GM19238 (cell line): ENCODE measurements around the gene NUDT12.

ENCODE experiments used
- DNase-seq: peaks from one replicate; pipeline ENCODE4 v3.0.0; 2011; ENCODE audit warnings: low spot score; ENCODE audit not compliant: insufficient read length

Gene NUDT12

DNA sequence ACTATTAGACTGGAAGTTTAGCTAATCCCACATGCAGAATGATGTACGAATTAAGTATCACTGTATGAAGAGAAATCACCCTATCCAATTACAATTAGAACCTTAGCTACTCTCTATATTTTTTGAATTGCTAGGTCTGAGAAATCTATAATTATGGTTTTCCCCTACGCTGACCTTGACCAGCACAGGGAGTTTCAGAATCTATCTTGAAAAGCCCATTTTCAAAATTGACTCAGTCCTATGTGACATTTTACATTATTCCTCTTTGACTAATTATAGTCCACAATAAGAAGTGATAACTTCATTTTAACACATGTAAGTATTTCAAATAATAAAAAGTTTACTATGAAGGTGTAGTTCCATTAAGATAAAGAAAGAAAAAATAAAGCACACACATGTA is 21.5 kb downstream of the NUDT12 start:
- DNase-seq: no peak

DNA sequence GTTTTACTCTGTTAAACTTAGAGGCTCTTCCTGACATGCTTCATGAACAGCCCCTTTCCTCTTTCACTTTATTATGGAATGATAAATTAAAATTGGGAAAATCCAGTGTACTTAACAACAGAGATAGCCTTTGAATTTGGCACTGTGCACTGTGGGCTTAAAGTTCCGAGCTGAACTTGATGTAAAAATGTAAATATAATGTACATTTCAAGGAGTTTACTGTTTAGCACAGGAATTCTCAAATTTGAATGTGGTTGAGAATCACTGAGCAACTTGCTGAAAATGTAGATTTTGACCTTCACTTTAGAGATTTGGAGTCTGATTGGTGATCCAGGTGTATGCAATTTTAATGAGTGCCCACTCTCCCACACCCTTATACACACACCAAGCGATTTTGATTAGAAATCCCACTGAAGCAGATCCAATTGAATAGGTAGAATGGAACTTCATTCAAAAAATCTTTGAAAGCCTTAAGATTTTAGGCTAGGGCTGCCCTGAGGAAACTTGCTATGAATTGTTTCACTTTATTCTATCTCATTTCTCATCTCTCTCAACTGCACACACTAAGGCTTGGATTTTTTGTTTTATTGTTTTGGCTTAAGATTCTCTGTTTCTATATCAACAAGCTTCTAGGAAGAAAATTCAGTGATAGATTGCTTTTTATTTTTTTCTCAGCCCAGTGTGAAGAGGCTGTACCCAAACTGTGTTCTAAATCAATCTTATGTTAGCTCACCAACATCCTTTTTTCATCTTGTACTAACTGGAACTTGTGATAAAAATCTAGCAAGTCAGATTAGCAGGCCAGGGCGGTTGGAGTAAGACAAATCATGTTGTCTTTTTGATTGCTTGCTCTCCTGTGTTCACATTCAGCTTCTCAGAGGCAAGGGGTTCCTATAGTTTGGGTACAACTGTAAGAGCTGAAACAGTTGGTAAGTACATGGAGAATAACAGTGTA is 22.9 kb downstream of the NUDT12 start:
- DNase-seq: no peak

DNA sequence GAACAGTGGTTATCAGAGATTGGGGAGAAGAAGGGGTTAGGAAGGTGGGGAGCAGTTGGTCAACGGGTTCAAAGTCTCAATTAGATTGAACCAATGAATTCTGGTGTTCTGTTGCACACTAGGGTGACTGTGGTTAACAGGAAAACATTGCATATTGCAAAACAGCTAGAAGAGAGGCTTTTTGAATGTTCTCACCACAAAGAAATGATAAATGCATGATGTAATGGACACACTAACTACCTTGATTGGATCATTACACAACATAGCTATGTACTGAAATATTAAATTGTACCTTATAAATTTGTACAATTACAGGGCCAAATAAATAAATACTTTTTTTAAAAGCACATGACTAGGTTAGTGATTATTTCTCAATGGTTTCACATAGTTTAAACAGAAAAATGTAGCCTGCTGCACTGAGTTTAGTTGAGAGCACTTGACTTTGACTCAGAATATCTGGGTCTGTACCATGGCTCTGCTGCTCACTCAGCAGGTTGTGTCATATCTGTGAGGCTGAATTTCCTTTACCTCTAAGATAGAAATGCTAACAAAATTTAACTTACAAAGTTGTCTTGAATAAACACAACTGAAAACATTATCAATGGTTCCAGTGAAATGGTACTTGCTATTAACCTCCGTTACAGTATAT is 30.4 kb downstream of the NUDT12 start:
- no peak for DNase-seq

DNA sequence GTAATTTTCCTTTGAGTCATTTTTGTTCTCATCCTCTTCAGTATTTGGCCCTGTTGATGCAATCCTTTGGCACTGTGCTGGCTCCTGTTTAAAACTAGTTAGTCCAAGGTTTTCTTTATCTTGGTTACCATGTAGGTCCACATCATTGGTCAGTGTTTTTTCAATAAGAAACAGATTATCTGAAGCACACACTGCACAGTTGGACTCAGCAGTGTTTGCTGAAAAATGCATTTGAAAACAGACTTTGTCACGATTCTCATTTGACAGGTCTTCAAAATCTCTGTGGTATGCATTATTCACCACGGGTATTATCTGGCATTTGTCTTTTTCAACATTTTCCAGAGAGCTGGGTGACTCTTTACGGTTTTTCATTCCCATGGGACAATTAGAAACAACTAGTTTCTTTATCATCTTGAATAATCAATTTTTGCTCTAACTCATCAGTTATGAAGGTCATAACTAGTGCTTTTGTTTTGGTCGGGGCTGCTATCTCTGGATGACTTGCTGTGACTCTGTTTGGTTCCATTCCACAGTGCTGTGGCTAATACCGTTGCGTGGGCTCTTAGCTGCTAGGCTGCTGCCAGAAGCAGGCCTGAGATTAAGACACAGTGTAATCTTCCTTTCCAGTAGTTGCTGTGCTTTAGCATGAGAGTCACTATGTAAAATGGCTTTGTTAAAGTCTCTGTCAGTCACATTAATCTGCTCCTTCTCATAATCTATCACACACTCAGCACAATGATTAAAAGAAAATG is 36.2 kb downstream of the NUDT12 start:
- DNase-seq: no peak

DNA sequence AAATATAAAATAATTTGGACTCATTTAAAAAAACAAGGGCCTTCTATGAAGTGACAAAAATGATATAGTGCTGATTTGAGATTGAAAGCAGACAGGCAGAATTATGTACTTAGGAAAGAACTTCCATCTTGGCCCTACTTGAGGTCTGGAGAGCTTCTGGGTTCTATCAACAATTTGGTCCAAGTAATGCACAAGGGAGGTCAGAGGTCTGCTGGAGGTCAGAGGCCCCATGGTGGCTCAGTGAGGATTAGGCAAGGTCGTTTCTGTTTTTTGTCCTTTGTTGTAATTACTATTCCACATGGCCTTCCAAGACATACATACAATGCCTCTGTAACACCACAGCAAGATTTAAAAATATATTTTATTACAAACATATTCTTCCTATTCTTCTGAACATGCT is 37.2 kb downstream of the NUDT12 start:
- DNase-seq: no peak

DNA sequence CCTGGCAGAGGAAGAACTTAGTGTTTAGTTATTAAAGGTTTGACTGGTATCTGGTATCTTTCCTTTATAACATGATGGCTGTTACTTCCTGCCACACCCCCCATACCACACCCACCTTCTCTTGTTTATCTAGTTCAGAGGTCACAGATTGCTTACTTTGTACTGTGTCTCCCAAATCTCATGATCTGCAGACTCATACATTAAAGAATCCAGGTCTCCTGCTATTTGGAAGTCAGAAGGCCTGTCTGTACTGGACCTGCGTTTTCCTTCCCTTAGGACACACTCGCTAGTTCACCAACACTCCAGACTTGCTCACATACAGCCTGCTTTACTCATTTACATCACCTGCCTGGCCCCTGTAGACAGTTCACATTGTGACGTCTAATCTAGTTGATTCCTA is 39.3 kb downstream of the NUDT12 start:
- no peak for DNase-seq

DNA sequence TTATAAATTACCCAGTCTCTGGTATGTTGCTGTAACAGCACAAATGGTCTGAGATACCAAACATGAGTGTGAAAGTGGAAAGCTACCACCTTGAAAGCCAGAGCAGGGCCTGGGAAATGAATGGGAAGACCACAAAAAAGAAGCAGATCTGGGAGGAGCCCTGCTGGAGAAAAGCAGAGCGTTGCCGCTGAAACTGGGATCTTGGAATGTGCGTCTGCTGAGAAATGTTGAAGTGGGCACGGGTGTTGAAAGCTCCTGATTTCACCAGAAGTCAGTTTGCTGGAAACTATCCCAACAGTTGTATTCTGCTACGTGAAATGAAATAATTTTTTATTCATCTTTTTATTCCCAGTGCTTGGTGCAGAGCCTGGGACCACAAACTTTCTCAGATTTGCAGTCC is 40.0 kb downstream of the NUDT12 start:
- no peak for DNase-seq

DNA sequence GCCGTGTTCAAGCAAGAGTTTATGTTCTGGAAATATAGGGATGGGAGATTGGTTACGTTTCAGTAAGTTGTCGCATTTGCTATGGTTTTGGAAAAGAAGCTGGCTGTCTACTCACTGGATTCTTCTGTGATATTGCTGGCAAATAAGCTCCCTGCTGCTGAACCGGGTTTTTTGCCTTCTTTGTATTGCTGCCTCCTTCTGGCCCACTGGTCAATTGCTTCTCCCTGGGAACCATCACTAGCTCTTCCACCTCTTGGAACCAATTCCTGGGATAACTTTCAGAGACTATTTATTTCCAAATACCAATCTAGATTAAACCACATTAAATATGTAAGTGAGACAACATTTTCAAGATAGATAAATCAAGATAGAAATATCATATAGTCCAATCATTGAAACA is 43.0 kb downstream of the NUDT12 start:
- DNase-seq: no peak

DNA sequence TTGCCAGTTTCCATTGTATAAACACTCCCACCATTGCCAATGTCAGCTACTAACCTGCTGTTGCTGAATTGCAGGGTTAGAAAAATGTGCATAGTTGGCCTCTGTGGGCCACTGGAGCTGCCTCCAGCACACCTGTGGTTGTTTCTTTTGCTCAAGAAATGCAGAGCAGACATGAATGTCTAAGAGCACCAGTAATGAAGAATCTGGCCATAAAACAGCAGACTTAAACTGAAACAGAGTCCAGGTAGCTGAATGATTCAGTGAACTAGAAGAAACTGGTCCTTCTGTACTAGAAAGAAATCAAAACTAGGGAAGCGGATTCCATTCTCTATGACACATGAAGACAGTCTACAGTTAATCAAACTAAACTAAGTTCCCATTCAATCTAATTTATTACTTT is 48.2 kb downstream of the NUDT12 start:
- no peak for DNase-seq

DNA sequence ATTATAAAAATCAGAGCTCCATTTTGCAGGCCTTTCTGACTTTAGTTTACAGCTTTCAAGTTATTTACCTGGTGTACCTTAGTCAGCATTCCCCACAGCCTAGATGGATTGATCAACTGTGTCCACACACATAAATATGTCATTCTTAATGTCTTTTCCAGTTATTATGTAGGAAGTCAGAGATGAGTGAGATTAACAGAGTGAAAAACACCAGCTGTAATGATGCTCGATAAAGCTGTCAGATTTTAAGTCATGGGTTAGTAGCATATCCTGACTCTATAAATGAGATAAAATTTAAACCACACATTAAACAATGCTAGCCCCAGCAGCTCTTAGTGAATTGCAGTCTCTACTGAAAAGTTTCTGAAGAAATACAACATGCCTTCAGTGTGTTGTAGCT is 48.9 kb downstream of the NUDT12 start:
- no peak for DNase-seq

DNA sequence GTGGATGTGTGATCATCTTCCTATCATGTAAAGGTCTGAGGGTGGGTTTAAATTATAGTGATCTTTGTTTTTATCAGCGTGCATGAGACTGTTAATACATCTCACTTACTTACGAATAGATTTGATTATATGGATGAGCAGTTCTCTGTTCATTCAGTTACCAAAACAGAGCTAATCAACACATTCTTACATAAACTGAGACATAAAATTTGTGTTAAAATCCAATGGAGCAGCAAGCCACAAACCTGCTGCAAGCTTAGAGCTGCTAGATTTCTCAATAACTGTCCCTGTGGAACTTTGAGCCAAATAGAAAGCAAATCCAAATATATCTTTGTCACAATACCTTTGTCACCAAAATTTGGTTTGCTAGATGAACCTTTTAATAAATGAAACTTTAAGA is 50.1 kb downstream of the NUDT12 start:
- DNase-seq: no peak

DNA sequence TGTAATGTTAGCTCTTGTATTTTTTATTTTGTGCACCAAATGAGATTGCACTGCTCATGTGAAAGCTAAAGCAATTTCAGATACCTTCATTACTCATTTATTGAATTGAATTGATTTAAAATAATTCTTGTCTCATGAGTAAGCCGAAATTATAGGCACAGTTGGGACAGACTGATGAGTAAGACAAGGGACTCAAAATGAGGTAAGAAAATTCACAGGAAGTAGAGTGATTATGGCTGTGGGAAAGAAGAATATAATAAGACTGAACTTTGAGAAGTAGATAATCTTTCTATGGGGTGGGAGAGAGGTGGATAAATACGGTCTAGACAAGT is 51.1 kb downstream of the NUDT12 start:
- DNase-seq: no peak

DNA sequence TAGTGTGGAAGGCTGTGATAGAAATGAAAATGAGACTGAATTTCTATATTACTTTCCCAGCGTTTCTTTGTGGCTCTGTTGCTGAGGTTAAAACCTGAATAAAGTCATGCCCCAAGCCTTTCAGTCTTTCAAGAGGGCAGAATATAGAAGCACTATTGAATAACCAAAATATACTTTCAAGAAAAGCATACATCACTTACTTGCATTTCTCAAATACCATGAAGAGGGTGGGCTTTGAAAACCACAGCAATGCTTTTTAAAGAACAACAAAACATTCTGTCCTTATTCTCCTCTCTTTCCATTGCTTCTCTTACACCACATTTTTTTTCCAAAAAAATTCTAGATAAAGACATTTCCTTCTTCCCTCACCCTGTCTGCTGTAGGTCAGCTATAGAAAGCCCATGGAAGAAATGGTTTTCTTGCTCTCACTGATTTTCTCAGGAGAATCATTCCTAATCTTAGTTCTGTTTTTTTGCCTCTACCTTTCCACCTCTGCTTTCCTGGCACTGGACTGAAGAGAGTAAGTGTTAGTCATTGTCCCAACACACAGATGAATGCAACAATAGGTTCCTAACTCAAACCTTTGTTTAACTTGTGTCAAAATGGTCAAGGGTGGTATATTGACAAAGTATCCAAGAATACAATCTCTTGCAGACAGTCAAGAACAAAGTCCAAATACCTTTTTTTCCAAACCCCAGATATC is 51.6 kb downstream of the NUDT12 start:
- no peak for DNase-seq

DNA sequence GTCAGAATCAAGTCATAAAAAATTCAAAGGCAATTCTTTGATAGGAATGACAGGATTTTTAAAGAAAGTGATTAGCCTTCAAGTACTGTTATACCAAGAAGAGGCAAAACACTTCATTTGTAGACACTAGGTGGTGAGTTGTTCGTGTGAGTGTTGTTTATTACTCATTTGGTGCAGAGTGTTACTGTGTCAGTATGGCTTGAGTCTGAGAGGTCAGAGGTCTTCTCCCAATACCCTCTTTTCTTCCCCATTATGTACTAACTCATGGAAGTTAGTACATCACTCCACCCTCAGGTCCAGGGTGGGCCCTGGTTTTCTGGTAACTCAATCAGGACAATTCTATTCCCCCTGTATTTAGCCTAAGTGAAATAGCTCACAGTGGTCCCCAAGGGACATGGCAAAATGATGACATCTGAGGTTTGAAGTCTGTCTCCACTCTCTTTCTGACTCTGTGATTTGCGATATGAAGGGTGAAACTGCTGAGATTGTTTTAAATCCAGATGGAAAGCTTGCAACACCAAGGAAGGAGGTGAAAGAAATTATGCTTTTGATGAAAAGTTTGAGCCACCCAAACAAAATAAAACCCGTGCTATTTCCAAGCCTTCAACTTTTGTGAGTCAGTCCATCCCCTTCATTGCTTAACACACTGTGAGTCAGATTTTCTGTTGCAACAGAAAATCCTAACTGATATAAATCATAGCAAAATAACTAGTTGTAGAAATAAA is 56.8 kb downstream of the NUDT12 start:
- no peak for DNase-seq

DNA sequence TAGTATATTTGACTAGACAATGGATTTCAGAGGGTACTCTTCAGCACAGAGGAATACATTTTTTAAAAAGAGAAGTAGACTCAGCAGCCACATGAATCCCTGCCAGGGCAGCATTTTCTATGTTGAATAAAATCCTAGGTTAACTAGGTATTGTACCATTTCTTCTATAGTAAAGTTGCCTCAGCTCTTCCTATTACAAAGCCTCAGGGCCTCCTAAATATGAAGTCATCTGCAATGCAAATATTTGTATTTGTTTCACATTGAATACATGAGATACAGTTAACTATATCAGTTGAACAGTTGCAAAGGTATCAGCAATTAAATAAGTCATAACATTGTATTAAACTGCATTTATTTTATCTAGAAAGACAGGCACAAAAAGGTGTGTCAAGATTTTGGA is 59.5 kb downstream of the NUDT12 start:
- no peak for DNase-seq

DNA sequence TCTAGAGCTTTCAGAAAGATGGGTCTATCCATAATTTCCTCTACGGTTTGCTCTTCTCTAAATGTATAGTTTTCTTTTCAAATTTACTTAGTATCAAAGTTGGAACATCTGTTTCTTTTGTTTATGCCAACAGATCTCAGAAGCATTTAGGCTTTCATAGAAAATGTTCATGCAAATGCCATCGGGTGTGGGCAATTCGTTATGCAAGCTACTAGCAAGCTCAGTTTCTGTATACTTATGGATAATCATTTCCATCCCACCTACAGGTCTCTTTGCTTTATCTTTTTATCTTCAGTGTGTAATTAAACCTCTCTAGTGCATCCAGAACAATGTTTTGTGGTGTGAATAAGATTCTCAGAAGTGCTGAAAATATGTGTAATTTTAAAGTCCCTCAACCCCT is 59.9 kb downstream of the NUDT12 start:
- no peak for DNase-seq
